Duodenal mucosa (tissue), 2 donors: ENCODE results near the gene TBC1D19.

Experiments used
- H3K27ac ChIP-seq: one replicate; pipeline ENCODE4 v1.7.0; 2013; ENCODE audit warnings: low read depth, low read length
- H3K27me3 ChIP-seq, 2 donors: one replicate each; pipeline ENCODE4 v1.7.0; 2013; ENCODE audit warnings: low read length in 2 of 2, control low read depth in 1 of 2; ENCODE audit not compliant: insufficient read depth in 2 of 2, control insufficient read depth in 1 of 2
- H3K36me3 ChIP-seq, 2 donors: one replicate each; pipeline ENCODE4 v1.7.0; 2013; ENCODE audit warnings: low read length in 2 of 2, control low read depth in 1 of 2; ENCODE audit not compliant: insufficient read depth in 2 of 2, control insufficient read depth in 1 of 2
- H3K4me1 ChIP-seq, 2 donors: one replicate each; pipeline ENCODE4 v1.7.0; 2013; ENCODE audit warnings: low read length in 2 of 2, control low read depth in 1 of 2; ENCODE audit not compliant: insufficient read depth in 2 of 2, control insufficient read depth in 1 of 2
- H3K4me3 ChIP-seq, 2 donors: one replicate each; pipeline ENCODE4 v1.7.0; 2013; ENCODE audit warnings: low read length in 2 of 2, low read depth in 1 of 2
- H3K9ac ChIP-seq, 2 donors: one replicate each; pipeline ENCODE4 v1.7.0; 2013; ENCODE audit warnings: low read length in 2 of 2, low read depth in 1 of 2
- H3K9me3 ChIP-seq, 2 donors: one replicate each; pipeline ENCODE4 v1.7.0; 2013; ENCODE audit warnings: low read length in 2 of 2, control low read depth in 1 of 2; ENCODE audit not compliant: control insufficient read depth in 1 of 2

Gene TBC1D19

DNA sequence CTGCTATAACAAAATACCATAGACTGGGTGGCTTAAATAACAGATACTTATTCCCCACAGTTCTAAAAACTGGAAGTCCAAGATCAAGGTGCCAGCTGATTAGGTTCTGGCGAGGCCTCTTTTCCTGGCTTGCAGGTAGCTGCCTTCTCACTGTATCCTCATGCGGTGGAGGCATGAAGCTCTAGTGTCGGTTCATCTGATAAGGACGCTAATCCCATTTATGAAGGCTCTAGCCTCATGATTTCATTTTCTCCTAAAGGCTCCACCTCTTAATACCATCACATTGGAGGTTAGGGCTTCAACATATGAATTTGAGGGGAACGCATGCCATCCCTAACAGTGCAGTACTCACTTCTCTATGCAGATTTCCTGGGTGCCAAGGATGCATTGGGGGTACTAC, 218.9 kb downstream of the TBC1D19 start:
- H3K27ac ChIP-seq, result no peak overlapping the region
- no peaks in the 10 kb centered on the region for H3K27me3 ChIP-seq

DNA sequence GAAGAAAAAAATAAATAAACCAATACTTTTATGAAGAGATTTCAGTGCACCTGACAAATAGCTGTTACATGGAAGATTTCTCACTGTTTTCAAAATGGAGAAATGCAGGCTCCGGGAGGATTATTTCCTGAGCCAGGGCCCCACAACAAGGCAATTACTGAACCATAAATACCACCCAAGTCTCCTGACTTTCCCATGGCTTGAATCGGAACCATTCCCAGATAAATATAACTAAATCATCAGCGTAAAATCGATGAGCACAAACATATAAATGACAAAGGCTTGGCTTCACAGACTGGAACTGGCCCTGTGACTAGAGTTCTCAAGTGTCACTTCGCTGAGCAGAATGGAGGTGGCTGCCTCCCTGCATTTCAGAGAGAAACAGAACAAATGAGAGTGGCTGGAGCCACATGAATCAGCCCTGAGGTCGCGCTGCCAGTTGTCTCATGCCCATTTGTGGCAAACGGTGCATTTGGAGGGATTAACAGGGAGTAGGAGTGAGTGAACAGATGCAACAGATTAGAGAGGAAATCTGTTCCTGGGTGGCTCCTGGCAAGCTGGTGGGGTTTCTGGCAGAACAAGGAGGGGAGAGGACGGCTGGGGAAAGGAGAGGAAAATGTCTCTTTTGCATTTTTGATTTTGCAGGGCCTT, 219.5 kb downstream of the TBC1D19 start:
- no peaks in the 10 kb centered on the region for H3K36me3 ChIP-seq
- no peaks in the 10 kb centered on the region for H3K27me3 ChIP-seq
- H3K27ac ChIP-seq, result no peak overlapping the region
- H3K9ac ChIP-seq, result no peak overlapping the region
- no peak overlapping the region for H3K4me3 ChIP-seq
- no peaks in the 10 kb centered on the region for H3K9me3 ChIP-seq
- no peaks in the 10 kb centered on the region for H3K4me1 ChIP-seq

More for the DNA sequence above, 218.9 kb downstream of the TBC1D19 start:
- no peaks in the 10 kb centered on the region for H3K36me3 ChIP-seq
- no peaks in the 10 kb centered on the region for H3K9me3 ChIP-seq
- no peaks in the 10 kb centered on the region for H3K4me1 ChIP-seq
- no peak overlapping the region for H3K4me3 ChIP-seq
- no peak overlapping the region for H3K9ac ChIP-seq

DNA sequence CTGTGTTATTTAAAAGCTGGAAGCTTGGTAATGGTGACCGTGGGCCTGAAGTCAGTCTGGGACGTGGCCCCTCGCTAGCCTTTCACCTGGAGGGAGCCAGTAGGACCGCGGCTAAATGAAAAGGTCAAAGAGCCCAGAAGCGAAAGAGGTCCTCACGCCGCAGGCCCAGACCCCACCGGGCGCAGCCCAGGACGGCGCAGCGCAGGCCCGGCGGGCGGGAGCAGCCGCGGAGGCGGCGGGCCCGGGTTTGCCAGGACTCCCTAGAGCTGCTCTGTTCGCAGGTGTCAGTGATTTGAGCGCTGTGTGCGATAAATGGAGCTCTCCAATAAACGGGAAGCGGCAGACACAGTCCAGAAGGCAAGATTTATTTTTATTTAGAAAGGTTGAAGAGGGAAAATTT, 220.6 kb downstream of the TBC1D19 start:
- Histone ChIP-seq H3K27ac (no peak overlapping the region), H3K27me3 (no peaks in the 10 kb centered on the region), H3K9me3 (no peaks in the 10 kb centered on the region), H3K36me3 (no peaks in the 10 kb centered on the region), H3K4me1 (no peaks in the 10 kb centered on the region), H3K9ac (no peak overlapping the region), H3K4me3 (no peak overlapping the region)

DNA sequence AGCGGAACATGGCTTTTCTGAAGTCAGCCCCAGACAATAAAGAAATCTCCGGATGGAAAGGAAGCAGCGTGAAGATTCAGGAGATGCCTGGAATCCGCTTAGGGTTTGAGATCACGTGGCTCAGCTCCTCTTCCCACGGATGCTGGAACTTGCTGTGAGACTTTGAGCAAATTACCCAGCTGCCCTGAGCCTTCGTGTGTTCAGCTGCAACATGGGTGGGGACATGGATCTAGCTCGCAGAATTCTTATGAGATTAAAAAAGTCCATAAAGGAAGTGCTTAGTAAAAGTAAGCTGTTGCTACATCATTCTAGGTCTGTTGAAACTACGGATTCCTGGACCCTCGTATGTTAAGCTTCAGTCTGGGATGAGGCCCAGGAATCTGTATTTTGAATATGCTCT, 221.0 kb downstream of the TBC1D19 start:
- Histone ChIP-seq H3K36me3 (no peaks in the 10 kb centered on the region), H3K4me3 (no peak overlapping the region), H3K27ac (no peak overlapping the region), H3K4me1 (no peaks in the 10 kb centered on the region), H3K9me3 (no peaks in the 10 kb centered on the region), H3K9ac (no peak overlapping the region), H3K27me3 (no peaks in the 10 kb centered on the region)
